Measurements from ENCODE around the gene NBEAL2.

NBEAL2 gene

GRCh38 chr3:47054412-47054811 lies 74.9 kb downstream of the NBEAL2 start:
- DNase-seq = no peak

DNA sequence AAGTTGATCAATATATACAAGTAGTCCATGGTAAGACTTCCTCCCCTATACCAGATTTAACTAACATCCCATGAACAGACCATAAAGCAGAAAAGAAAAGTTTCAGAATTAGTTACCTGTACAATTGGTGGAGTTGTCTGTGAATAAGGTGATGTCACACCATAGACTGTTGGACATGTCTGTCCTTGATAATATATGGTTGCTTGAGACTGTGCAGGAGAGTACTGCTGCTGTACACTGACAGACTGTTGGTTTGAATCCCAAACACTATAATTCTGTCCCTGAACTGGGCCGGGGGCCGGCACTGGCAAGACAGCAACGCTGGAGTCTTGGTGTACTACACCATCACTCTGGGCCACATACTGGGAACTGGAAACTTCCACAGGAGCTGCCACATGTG lies 77.2 kb downstream of the NBEAL2 start:
- no peak for DNase-seq

DNA sequence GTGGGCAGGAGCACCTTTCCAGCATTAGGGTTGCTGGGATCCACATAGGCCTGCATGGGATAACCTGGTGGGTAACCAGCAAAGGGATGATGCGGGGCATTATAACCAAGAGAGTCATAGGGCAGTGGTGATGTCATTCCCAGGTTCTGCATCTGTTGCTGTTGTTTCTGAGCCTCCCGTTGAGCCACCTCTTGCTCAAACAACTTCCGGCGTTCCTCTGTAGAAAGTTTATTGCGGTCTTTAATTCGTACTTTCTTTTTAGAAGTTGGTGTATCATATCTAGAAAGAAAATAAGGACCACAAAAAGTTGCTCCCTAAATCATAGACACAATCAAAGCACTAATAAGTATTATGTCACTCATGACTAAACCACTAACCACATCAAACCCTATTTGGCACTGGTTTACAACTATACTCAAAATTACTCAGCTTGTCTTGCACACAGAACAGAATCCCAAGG lies 77.8 kb downstream of the NBEAL2 start:
- DNase-seq = no peak
